GM21717 (cell line): Measurements from ENCODE around the gene NTRK2.

Experiments used
- ATAC-seq: cut with Tn5 transposase; IDR thresholded peaks from one replicate; pipeline ENCODE4 v1.9.1; 2021; ENCODE audit warnings: mild to moderate bottlenecking, moderate library complexity; ENCODE audit not compliant: unreplicated experiment

The NTRK2 gene

DNA sequence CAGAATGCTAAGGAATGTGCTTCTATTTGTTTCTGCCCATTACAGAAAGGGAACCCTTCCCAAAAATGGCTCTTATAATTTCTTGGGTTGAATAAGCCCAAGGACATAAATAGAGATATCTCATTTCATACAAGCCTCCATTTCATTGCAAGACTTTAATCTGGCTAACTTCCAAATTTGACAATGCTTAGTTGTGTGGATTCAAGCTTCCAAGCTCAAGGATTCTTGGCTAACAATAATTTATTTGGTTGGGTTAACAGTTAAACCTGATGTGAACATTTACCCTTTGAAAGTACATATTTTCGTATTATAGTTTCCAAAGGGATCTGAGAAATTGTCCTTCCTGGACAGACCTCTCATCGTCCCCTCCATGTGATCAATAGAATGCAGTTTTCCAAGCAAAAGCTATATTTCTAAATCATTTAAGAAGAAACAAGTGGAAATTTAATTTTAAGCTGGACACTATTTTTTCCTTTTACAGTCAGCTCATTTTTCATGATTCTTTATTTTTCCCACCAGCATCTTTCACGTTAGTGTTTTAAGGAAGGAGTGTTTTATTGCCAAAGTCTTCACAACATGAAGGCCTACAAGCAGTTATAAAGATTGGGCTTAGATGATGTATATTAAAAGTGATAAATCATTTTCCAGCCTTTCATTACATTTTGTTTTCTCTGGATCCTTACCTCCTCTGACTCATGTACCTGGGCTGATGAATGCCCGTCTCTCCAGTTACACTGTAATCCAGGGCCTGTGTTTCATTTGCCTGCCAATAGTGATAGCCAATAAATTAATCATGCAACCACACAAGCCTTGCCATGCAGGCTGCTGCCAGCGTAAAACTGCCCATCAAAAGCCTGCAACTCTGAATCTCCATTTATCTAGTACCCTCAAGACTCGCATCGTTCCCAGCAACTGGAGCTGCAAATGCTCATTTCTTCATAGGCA is 176.7 kb downstream of the NTRK2 start:
- no peak for ATAC-seq

DNA sequence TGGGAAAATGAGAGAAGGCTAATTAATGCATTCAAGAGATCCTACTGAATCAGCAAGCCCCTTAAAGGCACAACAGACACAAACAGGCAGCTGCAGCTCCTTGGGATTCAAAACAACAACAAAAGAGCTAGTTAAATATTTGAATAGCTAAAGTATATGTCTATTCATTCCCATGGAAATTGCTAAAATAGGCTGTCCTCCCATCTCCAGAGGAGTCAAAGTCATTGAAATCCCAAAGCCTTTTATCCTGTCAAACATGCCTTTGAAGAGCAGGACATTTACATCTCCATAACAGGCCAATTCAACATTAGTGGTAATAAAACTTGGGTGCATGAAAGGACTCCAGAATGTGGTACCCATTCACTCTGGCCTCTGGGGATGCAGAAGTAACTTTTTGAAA is 177.4 kb downstream of the NTRK2 start:
- no peak for ATAC-seq

DNA sequence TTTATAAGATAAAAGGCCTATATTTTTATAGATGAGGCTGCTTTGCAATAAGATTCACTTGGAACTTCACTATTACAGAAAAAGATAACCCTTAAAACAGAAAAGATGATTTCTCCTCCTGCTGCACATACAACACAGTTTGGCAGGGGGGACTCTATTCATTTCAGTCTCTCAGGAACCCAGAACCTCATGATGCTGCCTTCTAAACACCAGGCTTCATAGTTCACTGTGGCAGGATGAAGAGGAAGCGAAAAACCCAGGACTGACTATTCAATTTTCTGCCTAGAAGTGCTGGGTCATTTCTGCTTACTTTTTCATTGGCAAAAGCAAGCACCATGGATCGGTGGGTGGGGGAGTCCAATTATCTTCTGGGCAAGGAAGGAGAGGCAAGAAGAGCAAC is 179.5 kb downstream of the NTRK2 start:
- ATAC-seq: no peak

DNA sequence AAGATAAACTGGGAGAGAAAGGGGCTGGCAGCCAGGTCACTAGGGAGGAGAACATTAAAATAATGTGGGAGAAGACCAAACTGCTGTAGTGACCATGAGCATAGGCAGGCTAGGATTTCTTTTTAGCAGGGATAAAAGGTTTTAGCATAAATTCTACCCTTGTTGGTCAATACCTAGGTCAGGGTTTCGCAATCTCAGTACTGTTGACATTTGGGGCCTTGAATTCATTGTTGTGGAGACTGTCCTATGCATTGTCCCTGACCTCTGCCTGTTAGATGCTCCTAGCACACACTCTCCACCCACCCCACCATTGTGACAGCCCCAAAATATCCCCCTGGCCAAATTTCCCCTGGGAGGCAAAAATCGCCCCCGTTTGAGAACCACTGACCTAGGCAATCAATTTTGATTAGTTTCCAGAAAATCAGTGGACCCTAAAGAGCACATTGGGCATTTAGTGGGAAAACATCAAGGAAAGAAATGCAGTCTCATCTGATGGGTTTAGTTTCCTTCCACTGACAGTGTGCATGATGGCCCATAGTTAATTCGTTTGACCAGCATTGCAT is 181.4 kb downstream of the NTRK2 start:
- ATAC-seq: no peak

DNA sequence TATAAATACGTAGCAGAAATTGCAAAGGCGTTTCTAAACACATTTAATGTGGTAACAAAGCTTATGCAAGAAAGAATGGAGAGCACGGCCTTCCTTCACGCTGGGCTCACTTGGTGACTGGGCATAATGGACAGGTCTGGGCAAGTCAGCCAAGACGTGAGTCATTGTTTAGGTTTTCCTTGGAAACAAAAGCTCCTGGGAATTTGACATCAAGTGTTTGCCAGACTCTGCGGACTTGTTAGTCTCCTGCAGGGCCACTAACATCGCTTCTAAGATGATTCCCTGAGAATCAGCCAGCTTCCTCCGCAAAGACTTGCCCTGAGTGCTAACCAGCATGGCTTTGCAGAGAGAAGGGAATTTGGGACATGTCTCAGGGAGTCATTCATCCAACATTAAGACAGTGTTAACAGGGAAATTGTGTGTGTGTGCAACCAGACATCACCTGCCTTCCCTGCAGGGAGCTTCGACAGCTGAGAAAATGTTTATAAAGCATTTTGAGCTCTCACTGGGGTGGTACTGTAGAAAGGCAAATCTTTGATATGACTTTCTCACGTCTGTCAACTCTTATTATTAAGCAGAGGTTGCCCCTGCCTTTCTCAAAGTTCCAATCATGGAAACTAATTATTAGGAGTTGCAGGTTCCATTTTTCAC is 182.5 kb downstream of the NTRK2 start:
- ATAC-seq: no peak

DNA sequence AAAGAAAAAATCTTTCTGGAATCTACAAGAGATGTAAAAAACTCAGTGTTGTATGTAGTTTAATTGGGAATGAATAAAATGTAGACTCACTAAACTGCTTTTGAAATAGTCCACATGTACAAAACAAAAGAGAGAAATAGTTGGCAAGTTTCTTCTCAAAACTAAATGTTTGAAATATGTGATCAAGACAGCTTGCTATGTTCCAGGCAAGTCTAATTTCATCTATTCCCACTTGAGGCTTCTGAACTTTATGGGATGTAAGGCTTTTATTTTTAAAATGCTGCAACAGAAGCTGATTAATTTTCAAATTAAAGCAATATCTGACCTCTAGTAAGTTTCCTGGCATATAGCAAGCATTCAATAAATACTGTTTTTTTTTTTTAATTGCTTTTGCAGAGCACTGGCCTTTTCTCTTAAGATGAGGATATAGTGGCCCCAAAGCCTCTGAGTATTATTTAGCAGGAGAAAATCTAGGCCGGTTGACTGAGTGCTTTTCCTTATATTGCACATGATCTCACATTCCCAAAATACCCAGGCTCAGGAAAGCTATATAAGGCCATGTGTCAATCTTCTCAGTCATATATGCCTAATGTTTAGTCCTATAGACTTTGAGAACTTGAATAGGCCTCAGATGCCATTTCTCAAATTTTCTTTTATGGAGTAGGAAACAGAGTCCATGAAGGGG is 183.2 kb downstream of the NTRK2 start:
- ATAC-seq: no peak

DNA sequence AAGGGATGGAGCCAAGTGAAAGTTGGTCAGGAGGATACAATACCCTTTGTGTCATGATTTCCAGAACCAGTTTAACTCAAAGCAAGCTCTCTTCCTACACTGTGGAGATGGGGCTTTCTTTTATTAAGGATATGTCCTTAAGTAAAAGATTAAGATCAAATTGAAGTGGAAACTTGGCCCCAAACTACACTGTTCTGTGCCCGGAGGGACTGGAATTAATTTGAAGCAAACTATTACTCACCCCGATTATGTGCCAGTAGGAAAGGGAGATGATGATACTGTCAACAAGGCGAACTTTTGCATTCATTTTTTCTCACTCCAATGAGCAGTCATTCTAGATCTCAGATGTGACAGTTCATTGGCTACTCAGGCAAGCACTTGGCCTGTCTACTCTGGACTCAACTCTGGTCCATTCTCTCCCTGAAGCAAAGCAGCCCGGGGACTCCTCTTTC is 186.7 kb downstream of the NTRK2 start:
- ATAC-seq: no peak

DNA sequence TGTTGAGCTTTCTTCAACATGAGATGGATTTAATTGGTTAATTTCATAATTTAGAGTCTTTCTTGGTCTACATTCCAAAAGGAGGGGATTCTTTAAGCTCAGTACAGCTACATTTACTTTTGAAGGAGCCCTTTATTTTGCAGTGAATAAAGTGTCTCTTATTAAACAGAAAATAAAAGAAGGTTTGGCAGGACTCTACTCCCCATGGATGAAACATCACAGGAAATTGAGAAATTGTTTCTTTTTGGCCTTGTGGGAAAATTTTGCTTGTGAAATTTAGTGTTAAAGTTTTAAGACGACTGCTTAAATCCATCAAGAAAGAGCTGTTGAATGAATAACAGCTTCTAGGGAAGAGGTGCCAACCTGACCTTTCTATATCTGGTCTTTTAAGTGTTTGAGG is 187.7 kb downstream of the NTRK2 start:
- no peak for ATAC-seq

DNA sequence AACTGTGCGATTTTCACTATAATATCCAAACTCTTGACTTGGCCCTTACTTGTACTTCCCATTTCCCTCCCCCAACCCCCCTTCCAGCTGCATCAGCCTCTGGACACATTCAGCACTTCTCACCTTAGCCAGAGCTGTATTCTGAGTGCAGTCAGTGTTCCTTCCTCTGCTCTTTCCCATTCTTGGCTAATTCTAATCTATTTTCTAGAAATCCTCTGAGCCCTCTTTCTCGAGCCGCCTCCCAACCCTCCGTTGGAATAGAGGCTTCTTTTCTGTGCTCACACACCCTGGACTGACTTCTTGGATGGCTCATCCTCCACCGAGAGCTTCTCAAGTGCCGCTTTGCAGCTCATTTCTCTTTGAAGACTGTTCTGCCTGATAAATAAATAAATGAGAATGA is 188.8 kb downstream of the NTRK2 start:
- ATAC-seq: no peak

DNA sequence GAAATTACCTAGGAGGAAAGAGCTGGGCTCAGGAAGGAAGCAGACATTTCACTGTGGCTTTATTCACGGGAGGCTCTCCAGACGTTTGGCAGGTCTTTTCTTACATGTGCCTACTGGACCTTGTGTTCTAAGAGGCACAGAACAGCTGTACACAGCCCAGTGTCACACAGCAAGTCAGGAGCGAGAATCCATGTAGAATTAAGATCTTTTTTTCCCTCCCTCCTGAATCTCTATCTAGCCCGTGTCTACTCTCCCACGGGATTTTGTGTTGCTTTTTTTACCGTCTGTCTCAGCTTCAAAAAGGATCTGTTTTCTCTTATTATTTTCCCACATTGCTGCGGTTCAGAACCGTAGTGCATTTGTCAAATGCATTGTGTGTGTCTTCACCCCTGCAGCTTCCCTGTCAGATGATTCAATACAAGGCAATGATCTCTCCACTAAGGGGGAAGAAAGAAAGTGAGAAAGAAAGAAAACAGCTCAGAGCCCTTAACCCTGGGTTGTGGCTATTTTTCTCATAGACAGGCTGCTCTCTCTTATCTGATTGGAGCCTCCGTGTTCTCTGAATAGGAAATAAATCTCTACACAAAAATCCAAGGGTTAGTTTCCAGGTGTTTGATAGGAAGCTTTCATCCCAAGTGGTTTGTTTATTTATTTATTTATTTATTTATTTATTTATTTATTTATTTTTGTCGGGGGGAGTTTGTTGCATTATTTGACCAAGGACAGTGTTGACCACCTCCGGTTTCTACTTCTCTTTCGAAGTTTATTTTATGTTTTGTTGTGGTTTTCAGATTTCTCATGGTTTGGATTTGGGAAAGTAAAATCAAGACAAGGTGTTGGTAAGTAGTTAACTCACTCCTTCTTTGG is 191.0 kb downstream of the NTRK2 start:
- no peak for ATAC-seq

DNA sequence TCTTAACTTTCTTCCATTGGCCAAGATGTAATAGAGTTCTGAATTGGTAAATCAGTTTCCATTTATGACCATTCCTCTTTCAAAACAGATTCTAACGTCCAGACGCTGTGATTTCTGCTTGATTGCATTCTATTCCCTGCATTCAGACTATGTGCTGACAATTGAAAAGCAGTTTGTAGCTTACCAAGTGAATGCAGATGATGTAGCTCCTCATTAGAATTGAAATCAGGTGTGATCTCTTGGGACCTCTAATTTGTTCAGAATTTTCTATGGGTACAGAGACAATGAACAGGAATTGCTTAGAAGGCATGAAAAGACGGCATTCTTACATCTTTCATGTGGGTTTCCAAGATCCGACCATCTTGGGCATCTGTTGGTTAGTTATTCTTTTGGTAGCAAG is 191.9 kb downstream of the NTRK2 start:
- no peak for ATAC-seq

DNA sequence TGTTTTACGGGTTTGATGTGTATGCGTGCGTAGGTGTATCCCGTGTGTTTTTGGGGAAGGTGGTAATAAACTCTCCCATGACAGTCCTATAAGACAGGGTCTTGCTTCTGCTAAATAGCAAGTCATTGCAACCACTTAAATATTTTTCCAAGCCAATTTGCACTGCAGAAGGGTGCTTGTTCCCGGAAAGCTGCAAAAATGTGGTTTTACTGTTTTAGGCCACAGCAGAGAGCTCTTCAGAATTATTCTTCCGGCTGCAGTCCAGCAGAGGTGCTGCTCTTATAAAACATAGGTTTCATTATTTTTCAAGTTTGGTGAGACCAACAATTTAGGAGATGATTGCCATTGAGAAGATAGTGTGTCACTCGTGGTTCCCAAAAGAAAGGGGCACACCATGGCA is 192.8 kb downstream of the NTRK2 start:
- no peak for ATAC-seq

DNA sequence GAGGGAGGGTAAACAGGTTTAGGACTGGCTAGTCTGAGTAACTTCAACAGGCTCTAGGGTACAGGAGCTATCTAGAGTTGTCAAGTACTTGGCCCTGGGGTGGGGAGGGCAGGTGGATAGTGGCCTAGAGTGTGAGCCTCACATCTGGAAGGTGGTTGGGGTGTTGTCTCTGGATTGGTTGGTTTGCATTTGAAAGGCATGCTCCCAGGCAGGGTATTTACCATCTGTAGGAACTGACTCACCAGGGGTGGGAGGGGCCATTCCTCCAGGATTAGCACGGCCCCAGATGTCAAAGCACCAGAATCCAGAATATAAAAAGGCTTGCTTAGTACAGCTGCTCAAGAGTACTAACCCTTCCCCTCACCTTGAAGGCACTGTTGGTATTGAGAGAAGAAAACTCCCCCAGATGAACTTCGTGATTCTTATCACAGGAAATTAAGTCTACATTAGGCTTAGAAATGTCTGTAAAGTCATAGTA is 193.3 kb downstream of the NTRK2 start:
- ATAC-seq: no peak

DNA sequence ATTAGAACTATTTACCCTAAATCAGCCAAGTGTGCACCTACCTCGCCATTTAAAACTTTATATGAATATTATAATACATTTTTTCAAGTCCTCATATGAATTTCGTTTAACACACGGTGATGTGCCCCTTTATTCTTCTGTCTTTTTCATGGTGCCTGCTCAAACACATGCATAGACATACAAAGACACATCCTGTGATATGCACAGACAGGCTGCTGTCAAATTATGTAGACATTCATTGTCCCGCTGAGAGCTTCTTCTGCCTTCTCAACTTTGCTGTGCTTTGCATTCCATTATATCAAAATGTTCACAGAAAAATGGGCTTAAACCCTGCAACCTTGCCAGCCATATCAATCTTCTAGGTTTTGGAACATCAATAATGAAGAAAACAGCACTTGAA is 193.8 kb downstream of the NTRK2 start:
- ATAC-seq: no peak

DNA sequence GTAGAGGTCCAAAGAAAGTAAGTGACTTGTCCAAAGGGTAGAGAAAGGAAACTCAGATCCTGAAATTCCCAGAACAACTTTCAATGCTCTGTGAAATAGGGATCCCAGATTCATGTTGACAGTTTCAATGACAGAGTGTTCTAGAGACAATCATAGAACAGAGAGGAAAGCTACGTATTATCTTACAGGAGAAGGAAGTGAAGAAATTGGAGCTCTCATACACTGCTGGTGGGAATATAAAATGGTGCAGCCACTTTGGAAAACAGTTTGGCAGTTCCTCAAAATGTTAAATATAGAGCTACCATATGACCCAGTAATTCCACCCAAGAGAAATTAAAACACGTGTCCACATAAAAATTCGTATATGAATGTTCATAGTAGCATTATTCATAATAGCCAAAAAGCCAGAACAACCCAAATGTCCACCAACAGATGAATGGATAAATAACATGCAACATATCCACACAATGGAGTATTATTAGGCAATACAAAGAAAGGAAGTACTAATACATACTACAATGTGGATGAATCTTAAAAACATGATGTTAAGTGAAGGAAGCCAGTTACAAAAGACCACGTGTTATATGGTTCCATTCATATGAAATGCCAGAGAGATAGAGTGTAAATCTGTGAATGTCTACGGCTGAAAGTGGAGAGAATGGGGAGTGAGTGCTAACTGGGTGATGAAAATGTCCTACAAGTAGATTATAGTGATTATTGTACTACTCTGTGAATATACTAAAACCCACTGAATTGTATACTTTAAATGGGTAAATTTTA is 197.1 kb downstream of the NTRK2 start:
- ATAC-seq: no peak

DNA sequence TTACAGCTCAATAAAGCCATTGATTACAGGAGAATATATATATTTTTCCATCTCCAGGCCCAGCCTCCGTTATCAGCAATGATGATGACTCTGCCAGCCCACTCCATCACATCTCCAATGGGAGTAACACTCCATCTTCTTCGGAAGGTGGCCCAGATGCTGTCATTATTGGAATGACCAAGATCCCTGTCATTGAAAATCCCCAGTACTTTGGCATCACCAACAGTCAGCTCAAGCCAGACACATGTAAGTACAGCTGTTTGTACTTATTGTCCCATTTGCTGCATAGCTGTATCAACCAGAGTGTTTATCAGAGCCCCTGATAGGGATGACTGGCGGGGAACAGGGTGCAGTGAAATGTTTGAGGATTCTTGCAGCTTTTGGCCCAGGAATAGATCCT is 197.7 kb downstream of the NTRK2 start:
- ATAC-seq: no peak

DNA sequence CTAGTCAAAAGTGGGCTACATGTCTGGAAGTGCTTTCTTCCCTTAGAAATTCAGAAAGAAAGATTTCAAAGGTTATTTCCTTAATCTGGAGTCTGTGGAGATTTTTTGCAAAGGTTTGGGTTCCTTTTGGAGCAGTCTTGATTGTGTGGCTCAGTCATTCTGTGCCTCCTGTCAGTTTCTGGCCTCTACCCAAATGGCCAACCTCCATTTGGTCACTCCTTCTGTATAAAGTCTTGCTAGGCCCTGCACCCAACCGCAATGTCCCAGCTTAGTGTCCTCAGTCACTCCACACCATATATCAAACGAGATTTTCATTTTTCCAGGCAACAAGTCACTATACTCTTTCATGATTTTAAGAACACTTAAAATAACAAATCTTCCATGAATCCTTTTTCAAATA is 199.6 kb downstream of the NTRK2 start:
- ATAC-seq: no peak

DNA sequence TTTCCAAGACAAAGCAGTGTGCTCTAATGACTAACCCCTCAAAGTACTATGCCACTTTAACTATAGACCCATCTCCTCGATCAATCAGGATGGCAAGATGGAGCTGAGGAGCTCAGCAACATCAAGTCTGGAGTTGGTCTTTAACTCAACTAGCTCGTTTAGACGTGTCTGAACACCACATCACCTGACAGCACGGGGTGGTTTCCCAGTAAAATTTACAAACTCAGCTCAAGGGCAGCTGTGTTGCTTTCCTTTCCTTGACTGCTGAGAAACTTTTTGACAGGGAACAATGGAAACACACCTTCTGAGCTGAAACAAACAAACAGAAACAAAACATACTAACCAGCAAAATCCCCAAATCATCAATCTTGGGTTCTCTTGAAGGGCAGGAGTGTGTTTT is 202.5 kb downstream of the NTRK2 start:
- no peak for ATAC-seq

DNA sequence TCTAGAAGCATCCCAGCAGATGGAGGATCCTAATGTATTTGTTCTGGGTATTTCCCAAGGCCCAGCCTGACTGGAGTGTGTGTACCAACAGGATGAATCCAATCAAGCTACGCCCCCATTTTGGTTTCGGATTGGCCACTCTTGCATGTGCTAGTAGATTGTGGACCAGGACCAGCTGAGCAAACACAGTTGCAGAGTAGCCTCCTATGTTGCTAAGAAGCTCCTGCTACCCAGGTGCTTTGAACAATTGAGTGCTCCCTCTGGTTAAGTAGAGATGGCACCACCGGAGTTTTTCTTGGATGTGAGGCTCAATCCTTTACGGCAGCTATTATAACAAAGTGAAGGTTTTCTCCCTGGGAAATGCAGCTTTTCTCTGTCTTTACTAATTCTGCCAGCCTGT is 204.5 kb downstream of the NTRK2 start:
- no peak for ATAC-seq

DNA sequence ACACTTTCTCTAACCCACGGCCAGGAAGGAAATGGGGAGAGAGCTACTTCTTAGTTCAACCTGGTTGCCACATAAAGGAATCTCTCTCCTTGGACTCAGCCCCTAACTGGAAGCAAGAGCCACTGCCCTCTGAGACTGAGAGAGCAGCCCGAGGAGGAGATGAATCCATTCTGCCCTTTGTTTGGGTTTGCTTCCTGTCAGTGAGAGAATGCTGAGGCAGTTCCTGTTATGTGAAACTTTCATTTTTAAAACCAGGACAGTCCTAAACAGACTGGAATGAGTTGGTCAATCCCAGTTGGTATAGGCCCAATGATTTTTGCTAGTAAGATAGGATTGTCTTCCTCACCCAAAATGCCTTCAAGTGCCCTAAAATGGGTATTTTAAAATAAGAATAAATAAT is 205.1 kb downstream of the NTRK2 start:
- ATAC-seq: no peak
